Suprapubic skin (tissue), 4 donors: ENCODE data around the gene ALPG. TPM values are rescaled to one million over a fixed set of nuclear protein-coding genes. Genes with fewer than 3 reads are reported as not detected.
"Not testable (repeated sequence)": the region's sequence is repeated elsewhere in the genome, so short reads cannot be mapped to it uniquely, and the experiment has no call there.

Experiments
- DNase-seq, 2 donors: peaks; one replicate each; pipeline ENCODE4 v3.0.0-alpha.2; 2019; ENCODE audit warnings: low spot score in 2 of 2
- H3K27ac ChIP-seq: fragments of 200-600 bp; sonication (generic); one replicate; pipeline ENCODE4 v1.5.1; 2019
- H3K27me3 ChIP-seq: fragments of 200-600 bp; sonication (generic); one replicate; pipeline ENCODE4 v1.5.1; 2019
- H3K36me3 ChIP-seq: fragments of 200-600 bp; sonication (generic); one replicate; pipeline ENCODE4 v1.5.1; 2019
- H3K4me1 ChIP-seq: fragments of 200-600 bp; sonication (generic); one replicate; pipeline ENCODE4 v1.5.1; 2019
- H3K4me3 ChIP-seq: fragments of 200-600 bp; sonication (generic); one replicate; pipeline ENCODE4 v1.5.1; 2019; ENCODE audit warnings: mild to moderate bottlenecking
- H3K9me3 ChIP-seq: fragments of 200-600 bp; sonication (generic); one replicate; pipeline ENCODE4 v1.5.1; 2019
- EP300 ChIP-seq: sonication (generic); formaldehyde crosslinking; IDR thresholded peaks from one replicate; pipeline ENCODE4 v1.6.1; 2017; ENCODE audit warnings: antibody characterized with exemption
- POLR2A ChIP-seq, 2 donors: fragments of 450-650 bp; IDR thresholded peaks; one replicate each; pipeline ENCODE4 v1.6.1; 2017; ENCODE audit warnings: antibody characterized with exemption in 2 of 2, mild to moderate bottlenecking in 2 of 2, moderate library complexity in 2 of 2
- POLR2AphosphoS5 ChIP-seq, 3 donors: sonication (generic); formaldehyde crosslinking; IDR thresholded peaks; one replicate each; pipeline ENCODE4 v1.6.1; 2017; ENCODE audit warnings: antibody characterized with exemption in 3 of 3
- WGBS: methylation state at CpG from one replicate; pipeline ENCODE4 v1.1.5; 2018; 5-methylcytosine and 5-hydroxymethylcytosine counted together
- total RNA-seq, 4 donors: library from RNA; depleted of rRNA; stranded (reverse); fragments of >200 nt; gene quantifications; one replicate each; pipeline ENCODE4 v1.1.0, GENCODE V29; 2016
- TF ChIP-seq, protein P1 (sequence below), 2 donors: fragments of 200-600 bp in 1 of 2; fragments of 450-650 bp in 1 of 2; sonication (generic) in 1 of 2; IDR thresholded peaks; one replicate each; pipeline ENCODE4 v1.5.1; 2016 to 2019; ENCODE audit warnings: antibody characterized with exemption in 2 of 2, mild to moderate bottlenecking in 1 of 2, moderate library complexity in 1 of 2

Gene ALPG
- total RNA-seq, 4 donors from 2014 or later = not detected

DNA sequence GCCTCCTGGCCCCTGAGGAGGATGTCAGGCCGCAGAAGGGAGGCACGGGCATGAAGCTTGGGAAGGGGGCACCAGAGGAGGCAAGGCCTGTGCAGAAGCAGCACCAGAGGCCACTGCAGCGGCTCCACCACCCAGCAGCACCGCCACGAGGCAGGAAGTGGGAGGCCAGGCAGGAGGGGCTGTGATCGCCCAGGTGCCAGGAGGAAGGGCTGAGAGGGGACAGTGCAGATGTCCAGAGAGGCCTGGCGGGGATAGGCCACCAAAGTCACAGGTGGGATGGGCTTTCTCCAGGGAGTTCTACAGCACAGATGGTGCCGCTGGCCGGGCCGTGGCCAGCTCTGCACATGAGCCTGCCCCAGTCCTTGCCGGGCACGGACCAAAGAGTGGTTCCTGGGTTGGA lies 43.3 kb downstream of the ALPG start:
- DNase-seq = no peak
- Histone ChIP-seq H3K27ac (no peak overlapping the region), H3K27me3 (peaks cover 3% of the 10 kb centered on the region), H3K4me3 (no peak overlapping the region), H3K9me3 (no peaks in the 10 kb centered on the region), H3K4me1 (no peaks in the 10 kb centered on the region), H3K36me3 (no peaks in the 10 kb centered on the region)
- 57% methylated on average over 10 of the region's 12 CpGs for WGBS
- TF ChIP-seq POLR2AphosphoS5 (IDR thresholded peaks at IDR 0.05) (no peak), POLR2A (IDR thresholded peaks at IDR 0.05) (no peak), EP300 (no peak)
- TF ChIP-seq, protein P1, sequence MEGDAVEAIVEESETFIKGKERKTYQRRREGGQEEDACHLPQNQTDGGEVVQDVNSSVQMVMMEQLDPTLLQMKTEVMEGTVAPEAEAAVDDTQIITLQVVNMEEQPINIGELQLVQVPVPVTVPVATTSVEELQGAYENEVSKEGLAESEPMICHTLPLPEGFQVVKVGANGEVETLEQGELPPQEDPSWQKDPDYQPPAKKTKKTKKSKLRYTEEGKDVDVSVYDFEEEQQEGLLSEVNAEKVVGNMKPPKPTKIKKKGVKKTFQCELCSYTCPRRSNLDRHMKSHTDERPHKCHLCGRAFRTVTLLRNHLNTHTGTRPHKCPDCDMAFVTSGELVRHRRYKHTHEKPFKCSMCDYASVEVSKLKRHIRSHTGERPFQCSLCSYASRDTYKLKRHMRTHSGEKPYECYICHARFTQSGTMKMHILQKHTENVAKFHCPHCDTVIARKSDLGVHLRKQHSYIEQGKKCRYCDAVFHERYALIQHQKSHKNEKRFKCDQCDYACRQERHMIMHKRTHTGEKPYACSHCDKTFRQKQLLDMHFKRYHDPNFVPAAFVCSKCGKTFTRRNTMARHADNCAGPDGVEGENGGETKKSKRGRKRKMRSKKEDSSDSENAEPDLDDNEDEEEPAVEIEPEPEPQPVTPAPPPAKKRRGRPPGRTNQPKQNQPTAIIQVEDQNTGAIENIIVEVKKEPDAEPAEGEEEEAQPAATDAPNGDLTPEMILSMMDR (IDR thresholded peaks at IDR 0.05) = no peak

DNA sequence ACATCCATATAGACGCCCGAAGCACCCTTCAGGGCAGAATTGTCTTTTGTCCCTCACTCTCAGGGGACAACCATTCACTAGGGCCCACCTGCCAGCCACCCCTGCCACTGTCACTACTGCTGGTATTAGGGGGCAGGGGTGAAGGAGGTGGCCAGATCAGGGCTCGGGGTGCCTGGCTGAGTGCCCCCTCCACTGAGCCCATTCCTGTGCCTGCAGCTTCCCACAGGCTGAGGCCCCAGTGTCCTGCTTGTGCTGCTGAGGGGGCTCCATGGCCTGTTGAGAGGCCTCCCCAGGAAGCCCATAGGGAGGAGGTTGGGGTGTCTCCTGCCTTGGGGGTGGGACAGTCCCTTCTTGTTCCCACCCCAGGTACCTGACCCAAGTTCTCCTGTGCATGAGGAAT lies 45.0 kb downstream of the ALPG start:
- H3K4me3 ChIP-seq, H3K9me3 ChIP-seq, H3K4me1 ChIP-seq, H3K27ac ChIP-seq, H3K27me3 ChIP-seq, H3K36me3 ChIP-seq: not testable (repeated sequence)
- peak in 1 of 2 donors; percentile 47 for DNase-seq
- 88% methylated on average over 3 of the region's 3 CpGs for WGBS

DNA sequence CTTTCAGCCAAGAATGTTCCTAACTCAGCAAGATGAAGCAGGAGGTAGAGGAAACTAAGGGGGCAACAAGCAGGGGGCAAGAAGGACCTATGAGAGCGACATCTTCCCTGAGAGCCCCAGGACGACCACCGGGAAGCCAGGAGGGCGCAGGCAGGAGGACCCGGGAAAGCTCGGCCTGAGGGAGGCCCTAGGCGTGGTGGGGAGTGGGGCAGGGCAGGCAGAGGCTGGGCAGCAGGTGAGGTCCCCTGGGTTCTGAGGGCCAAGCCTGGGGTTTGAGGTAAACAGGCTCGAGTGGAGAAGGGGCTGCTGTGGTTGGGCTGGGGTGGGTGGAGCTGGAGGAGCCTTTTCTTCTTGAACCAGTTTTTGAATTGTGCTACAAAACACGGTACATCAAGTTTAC lies 48.0 kb downstream of the ALPG start:
- peak in 1 of 2 donors; percentile 49 for DNase-seq
- Histone ChIP-seq H3K27me3 (peaks cover 36% of the 10 kb centered on the region), H3K9me3 (no peaks in the 10 kb centered on the region), H3K27ac (no peak overlapping the region), H3K4me1 (no peaks in the 10 kb centered on the region), H3K4me3 (no peak overlapping the region), H3K36me3 (no peaks in the 10 kb centered on the region)
- WGBS = 81% methylated on average over 9 of the region's 9 CpGs
- no peak for TF ChIP-seq EP300
- no peak for TF ChIP-seq POLR2AphosphoS5 (IDR thresholded peaks at IDR 0.05)
- no peak for TF ChIP-seq POLR2A (IDR thresholded peaks at IDR 0.05)
- TF ChIP-seq, protein P1 (IDR thresholded peaks at IDR 0.05) = no peak

DNA sequence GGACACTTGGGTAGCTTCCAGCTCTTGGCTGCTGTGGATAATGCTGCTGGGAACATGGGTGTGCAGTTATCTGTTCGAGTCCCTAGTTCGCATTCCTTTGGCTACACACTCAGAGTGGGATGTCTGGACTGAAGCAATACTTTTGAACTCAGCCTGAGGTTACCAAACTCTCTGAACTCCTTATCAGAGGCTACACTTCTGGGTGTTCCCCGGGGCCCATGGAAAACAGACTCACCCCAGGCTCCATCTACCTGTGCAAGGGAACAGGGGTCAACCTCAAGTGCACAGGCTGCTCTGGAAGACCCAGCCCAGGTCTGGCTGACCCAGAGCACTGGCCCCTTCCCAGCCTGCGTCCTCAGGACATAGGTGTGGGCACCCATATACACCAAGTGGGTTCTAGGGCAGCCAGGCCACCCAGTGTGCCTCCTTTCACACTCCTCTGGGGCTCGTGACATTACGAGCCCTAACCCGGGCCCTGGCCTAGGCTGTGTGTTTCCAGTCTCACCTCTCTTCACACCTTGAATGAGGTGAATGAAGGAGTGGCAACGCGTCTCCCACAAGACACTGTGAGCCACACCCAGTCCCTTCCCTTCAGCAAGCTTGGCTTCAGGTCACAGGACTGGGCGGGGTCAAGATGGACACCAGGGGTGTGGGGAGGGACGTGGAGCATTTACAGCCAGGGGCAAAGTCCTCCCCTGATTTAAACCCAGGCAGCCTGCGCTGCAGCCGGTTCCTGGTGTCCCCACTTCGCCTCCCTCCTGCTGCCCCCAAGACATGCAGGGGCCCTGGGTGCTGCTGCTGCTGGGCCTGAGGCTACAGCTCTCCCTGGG lies 49.0 kb downstream of the ALPG start, which contains the start of gene ALPI:
ALPI (plus strand) TSS at position 728 of the 830 bp plus-strand sequence; CDS start at position 775, 47 bp downstream.
- TF ChIP-seq EP300 = no peak
- TF ChIP-seq, protein P1 (IDR thresholded peaks at IDR 0.05) = no peak
- no peak for TF ChIP-seq POLR2AphosphoS5 (IDR thresholded peaks at IDR 0.05)
- TF ChIP-seq POLR2A (IDR thresholded peaks at IDR 0.05) = no peak
- Histone ChIP-seq H3K27me3 (peaks cover 37% of the 10 kb centered on the region), H3K27ac (no peak within 1 kb of the TSS), H3K36me3 (no peaks in the 10 kb centered on the region), H3K9me3 (no peaks in the 10 kb centered on the region), H3K4me3 (no peak within 1 kb of the TSS), H3K4me1 (no peaks in the 10 kb centered on the region)
- DNase-seq = peak in 1 of 2 donors; percentile 69
- WGBS = 88% methylated on average over 8 of the region's 14 CpGs

DNA sequence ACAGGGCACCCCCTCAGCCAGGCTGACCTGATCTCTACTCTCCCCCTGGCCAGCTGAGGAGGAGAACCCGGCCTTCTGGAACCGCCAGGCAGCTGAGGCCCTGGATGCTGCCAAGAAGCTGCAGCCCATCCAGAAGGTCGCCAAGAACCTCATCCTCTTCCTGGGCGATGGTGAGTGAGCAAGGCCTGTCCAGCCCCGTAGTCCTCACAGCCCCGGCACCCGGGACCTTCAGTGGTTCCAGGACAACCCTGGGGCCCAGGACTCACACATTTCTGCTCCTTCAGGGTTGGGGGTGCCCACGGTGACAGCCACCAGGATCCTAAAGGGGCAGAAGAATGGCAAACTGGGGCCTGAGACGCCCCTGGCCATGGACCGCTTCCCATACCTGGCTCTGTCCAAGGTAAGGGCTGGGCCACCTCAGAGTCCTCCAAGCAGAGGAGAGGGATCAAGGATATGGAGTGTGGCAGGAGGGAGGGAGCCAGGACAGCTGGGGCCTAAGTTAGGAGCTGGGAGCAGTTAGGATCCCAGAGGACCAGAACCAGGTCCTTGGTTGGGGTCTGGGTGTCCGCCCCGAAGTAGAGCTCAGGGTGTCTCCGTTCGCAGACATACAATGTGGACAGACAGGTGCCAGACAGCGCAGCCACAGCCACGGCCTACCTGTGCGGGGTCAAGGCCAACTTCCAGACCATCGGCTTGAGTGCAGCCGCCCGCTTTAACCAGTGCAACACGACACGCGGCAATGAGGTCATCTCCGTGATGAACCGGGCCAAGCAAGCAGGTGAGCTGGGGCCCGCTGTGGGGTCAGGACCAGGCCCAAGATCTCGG lies 49.9 kb downstream of the ALPG start:
- Histone ChIP-seq H3K36me3 (no peaks in the 10 kb centered on the region), H3K9me3 (no peaks in the 10 kb centered on the region), H3K4me3 (no peak overlapping the region), H3K27me3 (peaks cover 42% of the 10 kb centered on the region), H3K27ac (no peak overlapping the region), H3K4me1 (no peaks in the 10 kb centered on the region)
- 88% methylated on average over 20 of the region's 27 CpGs for WGBS
- peak; percentile 45 to 78 for DNase-seq
- TF ChIP-seq EP300 (no peak), POLR2A (IDR thresholded peaks at IDR 0.05) (no peak)
- TF ChIP-seq, protein P1 (IDR thresholded peaks at IDR 0.05) = no peak
